Stimulated activated CD4-positive, alpha-beta T cell treated with anti-CD3 and anti-CD28 coated beads, Interleukin-12 subunit alpha, Interleukin-12 subunit beta, amount 100 ng/mL, for 4 hours (primary cell): Measurements from ENCODE around the gene CAPZA1.

Source experiments
- DNase-seq: peaks from one replicate; pipeline ENCODE4 v3.0.0-alpha.2; 2020

The CAPZA1 gene

DNA sequence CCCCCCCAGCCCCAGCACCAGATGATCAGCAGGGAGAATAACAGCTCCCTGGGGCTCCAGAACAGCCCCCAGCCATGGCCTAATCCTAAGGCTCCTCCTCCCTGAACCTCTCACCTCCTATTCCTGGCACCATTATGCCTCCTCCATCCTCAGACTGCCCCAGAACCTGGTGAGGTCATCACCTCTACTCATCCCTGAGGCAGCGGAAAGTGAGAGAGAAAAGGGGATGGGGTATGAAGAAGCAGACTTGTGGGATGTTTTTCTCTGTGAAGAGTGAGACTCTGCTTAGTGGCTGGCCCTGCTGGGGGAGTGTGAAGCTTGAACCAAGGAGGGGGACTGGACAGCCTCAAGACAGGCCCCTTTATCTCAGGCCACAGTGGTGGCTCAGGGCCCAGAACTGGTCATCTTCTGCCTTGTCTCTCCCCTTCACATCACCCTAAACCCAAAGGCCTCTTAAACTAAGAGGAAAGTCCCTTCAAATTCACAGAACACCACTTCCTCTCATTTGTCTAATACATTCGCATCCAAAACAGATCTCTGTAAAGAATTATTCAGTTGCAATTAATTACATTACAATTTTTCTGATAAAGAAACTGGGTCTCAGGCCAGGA is 97.7 kb downstream of the CAPZA1 start:
- DNase-seq, result no peak

GRCh38 chr1:112718691-112719418 is 99.2 kb downstream of the CAPZA1 start:
- DNase-seq, result peak; percentile 80

DNA sequence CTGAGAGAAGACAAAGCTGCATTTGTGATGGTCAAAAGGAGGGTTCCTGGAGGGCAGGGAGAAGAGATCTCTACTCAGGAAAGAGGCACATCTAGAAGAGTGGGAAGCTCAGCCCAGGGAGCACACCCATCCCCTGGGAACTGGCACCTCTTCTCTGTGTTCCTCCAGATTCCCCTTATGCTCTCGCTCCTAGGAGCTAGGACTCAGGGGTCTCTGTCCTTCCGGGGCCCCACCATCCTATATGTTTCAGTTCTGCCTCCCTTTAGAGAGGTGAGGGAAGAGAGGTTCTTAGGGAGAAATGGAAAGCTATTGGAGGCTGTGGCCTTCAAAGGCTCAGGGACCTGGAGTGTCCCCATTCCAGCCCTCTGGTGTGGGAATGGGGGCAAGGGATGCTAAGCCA is 100.1 kb downstream of the CAPZA1 start:
- DNase-seq, result no peak

DNA sequence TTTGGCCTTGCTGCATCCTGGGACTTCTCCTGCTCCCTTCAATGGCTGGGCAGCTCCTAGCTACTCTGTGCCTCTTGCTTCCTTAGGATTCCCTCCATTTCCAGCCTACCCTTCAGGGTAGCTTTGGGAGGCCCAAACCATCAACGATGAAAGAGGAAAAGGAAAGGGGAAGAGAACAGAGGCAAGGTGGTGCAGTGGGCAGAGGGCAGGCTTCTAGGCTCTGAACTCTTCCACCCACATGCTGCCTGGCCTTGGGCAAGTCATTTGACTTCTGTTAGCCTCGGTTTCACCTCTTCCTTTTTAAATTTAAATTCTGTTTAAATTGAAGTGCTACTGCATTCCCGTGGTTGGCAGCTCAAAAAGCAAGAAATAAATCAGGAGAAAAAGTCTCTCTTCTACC is 101.2 kb downstream of the CAPZA1 start:
- DNase-seq, result no peak
